GM23338 (cell line): ENCODE measurements around the gene ARHGAP30. TPM values are rescaled to one million over a fixed set of nuclear protein-coding genes. Genes with fewer than 3 reads are reported as not detected.

Experiments used
- ATAC-seq: fragments of 200-7000 bp; cut with Tn5 transposase; 3 replicates; pipeline ENCODE4 v1.9.1; 2020
- DNase-seq: peaks from one replicate; pipeline ENCODE4 v3.0.0-alpha.2; 2015; ENCODE audit warnings: low spot score
- H2AFZ ChIP-seq: fragments of 200-600 bp; sonication (generic); 2 replicates; pipeline ENCODE4 v1.8.0; 2016; ENCODE audit warnings: antibody characterized with exemption, mild to moderate bottlenecking, moderate library complexity
- H3F3A ChIP-seq: fragments of 200-600 bp; sonication (generic); replicated peaks from 2 replicates; pipeline ENCODE4 v1.8.0; 2017; ENCODE audit warnings: antibody characterized with exemption, mixed run types, low read depth
- H3K27ac ChIP-seq: fragments of 200-600 bp; sonication (generic); 2 replicates; pipeline ENCODE4 v1.6.1; 2016; ENCODE audit warnings: low read depth
- H3K27me3 ChIP-seq: fragments of 200-600 bp; sonication (generic); 2 replicates; pipeline ENCODE4 v1.8.0; 2016; ENCODE audit warnings: mild to moderate bottlenecking, mixed run types, moderate library complexity; ENCODE audit not compliant: insufficient read depth
- H3K36me3 ChIP-seq: fragments of 200-600 bp; sonication (generic); 2 replicates; pipeline ENCODE4 v1.8.0; 2016; ENCODE audit warnings: mild to moderate bottlenecking; ENCODE audit not compliant: insufficient read depth
- H3K4me1 ChIP-seq: fragments of 200-600 bp; sonication (generic); 2 replicates; pipeline ENCODE4 v1.8.0; 2016; ENCODE audit warnings: mild to moderate bottlenecking, moderate library complexity; ENCODE audit not compliant: insufficient read depth
- H3K4me2 ChIP-seq: fragments of 200-600 bp; sonication (generic); 2 replicates; pipeline ENCODE4 v1.7.1; 2017; ENCODE audit warnings: mixed run types
- H3K4me3 ChIP-seq: fragments of 200-600 bp; sonication (generic); 2 replicates; pipeline ENCODE4 v1.6.1; 2016; ENCODE audit warnings: mixed run types
- H3K79me2 ChIP-seq: fragments of 200-600 bp; sonication (generic); replicated peaks from 2 replicates; pipeline ENCODE4 v1.8.0; 2017; ENCODE audit warnings: mild to moderate bottlenecking; ENCODE audit not compliant: insufficient read depth
- H3K9me2 ChIP-seq: fragments of 200-600 bp; sonication (generic); 2 replicates; pipeline ENCODE4 v1.8.0; 2017; ENCODE audit not compliant: insufficient read depth
- H4K20me1 ChIP-seq: fragments of 200-600 bp; sonication (generic); replicated peaks from 2 replicates; pipeline ENCODE4 v1.8.0; 2017; ENCODE audit warnings: mild to moderate bottlenecking; ENCODE audit not compliant: insufficient read depth
- H3K27ac Mint-ChIP-seq: 2 replicates; pipeline ENCODE4 v1.8.0; 2020; ENCODE audit warnings: inconsistent platforms, mild to moderate bottlenecking, moderate library complexity, mixed read lengths
- H3K27me3 Mint-ChIP-seq: 3 replicates; pipeline ENCODE4 v1.8.0; 2022; ENCODE audit warnings: low read depth, mild to moderate bottlenecking, moderate library complexity, mixed read lengths, inconsistent platforms; ENCODE audit not compliant: insufficient read depth, poor library complexity
- H3K36me3 Mint-ChIP-seq: 3 replicates; pipeline ENCODE4 v1.8.0; 2021; ENCODE audit warnings: low read depth, mild to moderate bottlenecking, inconsistent platforms, moderate library complexity, mixed read lengths
- H3K4me1 Mint-ChIP-seq: 3 replicates; pipeline ENCODE4 v1.8.0; 2020; ENCODE audit warnings: mild to moderate bottlenecking, inconsistent platforms, mixed read lengths
- H3K4me3 Mint-ChIP-seq: 3 replicates; pipeline ENCODE4 v1.8.0; 2021; ENCODE audit warnings: moderate library complexity, mild to moderate bottlenecking, inconsistent platforms, mixed read lengths
- H3K9me3 Mint-ChIP-seq: 3 replicates; pipeline ENCODE4 v1.8.0; 2020; ENCODE audit warnings: moderate library complexity, mild to moderate bottlenecking, inconsistent platforms, mixed read lengths
- EZH2phosphoT487 ChIP-seq: fragments of 200-600 bp; sonication (generic); IDR thresholded peaks from one replicate; pipeline ENCODE4 v1.8.1; 2018; ENCODE audit warnings: antibody characterized with exemption; ENCODE audit not compliant: unreplicated experiment
- JUNB ChIP-seq: IDR thresholded peaks from one replicate; pipeline ENCODE4 v1.6.1; 2016; ENCODE audit warnings: antibody characterized with exemption; ENCODE audit not compliant: unreplicated experiment
- STAT1 ChIP-seq: IDR thresholded peaks from one replicate; pipeline ENCODE4 v1.6.1; 2016; ENCODE audit warnings: antibody characterized with exemption; ENCODE audit not compliant: unreplicated experiment
- polyA plus RNA-seq: library from polyadenylated mRNA; unstranded; fragments of >200 nt; fragmentation: Nextera tagmentation; extraction: Ambion mirVana; gene quantifications from 2 replicates; pipeline ENCODE4 v1.2.1, GENCODE V29; 2016
- total RNA-seq: library from RNA; depleted of rRNA; stranded (reverse); fragments of >200 nt; shearing (Covaris generic); gene quantifications from 2 replicates; pipeline ENCODE4 v1.2.3, GENCODE V29; 2014
- TF ChIP-seq, protein P1 (sequence below): fragments of 250-450 bp; sonication (Bioruptor Pico); IDR thresholded peaks from 2 replicates; pipeline ENCODE4 v1.5.0; 2020; ENCODE audit warnings: mild to moderate bottlenecking, moderate library complexity
- TF ChIP-seq, protein P2 (sequence below): IDR thresholded peaks from one replicate; pipeline ENCODE4 v1.6.1; 2018; ENCODE audit warnings: antibody characterized with exemption; ENCODE audit not compliant: unreplicated experiment
- TF ChIP-seq, protein P3 (sequence below): IDR thresholded peaks from 2 replicates; pipeline ENCODE4 v1.6.1; 2016; ENCODE audit warnings: antibody characterized with exemption

ARHGAP30 gene
- total and polyA plus RNA-seq, 2 experiments from 2014 or later: 0.45 TPM; not detected in 1

DNA sequence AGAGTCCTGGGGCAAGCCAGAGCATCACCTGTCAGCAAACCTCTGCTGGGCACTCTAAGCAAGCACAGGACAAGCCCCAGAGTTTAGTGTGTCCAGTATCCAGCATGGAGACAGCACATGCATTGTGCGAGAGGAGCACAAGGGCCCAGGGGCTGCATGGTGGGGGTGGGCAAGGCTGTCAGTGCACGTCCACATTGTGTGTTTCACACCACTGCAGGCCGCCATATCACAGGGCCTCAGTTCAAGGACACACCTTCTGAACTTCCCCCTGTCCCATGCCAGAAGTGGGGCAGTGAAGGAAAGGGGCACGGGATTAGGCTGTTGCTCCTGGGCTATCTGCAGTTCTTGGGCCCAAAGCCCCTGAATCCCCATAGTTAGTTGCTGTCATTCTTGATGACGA, 30.1 kb downstream of the ARHGAP30 start (continued):
- TF ChIP-seq, protein P1, sequence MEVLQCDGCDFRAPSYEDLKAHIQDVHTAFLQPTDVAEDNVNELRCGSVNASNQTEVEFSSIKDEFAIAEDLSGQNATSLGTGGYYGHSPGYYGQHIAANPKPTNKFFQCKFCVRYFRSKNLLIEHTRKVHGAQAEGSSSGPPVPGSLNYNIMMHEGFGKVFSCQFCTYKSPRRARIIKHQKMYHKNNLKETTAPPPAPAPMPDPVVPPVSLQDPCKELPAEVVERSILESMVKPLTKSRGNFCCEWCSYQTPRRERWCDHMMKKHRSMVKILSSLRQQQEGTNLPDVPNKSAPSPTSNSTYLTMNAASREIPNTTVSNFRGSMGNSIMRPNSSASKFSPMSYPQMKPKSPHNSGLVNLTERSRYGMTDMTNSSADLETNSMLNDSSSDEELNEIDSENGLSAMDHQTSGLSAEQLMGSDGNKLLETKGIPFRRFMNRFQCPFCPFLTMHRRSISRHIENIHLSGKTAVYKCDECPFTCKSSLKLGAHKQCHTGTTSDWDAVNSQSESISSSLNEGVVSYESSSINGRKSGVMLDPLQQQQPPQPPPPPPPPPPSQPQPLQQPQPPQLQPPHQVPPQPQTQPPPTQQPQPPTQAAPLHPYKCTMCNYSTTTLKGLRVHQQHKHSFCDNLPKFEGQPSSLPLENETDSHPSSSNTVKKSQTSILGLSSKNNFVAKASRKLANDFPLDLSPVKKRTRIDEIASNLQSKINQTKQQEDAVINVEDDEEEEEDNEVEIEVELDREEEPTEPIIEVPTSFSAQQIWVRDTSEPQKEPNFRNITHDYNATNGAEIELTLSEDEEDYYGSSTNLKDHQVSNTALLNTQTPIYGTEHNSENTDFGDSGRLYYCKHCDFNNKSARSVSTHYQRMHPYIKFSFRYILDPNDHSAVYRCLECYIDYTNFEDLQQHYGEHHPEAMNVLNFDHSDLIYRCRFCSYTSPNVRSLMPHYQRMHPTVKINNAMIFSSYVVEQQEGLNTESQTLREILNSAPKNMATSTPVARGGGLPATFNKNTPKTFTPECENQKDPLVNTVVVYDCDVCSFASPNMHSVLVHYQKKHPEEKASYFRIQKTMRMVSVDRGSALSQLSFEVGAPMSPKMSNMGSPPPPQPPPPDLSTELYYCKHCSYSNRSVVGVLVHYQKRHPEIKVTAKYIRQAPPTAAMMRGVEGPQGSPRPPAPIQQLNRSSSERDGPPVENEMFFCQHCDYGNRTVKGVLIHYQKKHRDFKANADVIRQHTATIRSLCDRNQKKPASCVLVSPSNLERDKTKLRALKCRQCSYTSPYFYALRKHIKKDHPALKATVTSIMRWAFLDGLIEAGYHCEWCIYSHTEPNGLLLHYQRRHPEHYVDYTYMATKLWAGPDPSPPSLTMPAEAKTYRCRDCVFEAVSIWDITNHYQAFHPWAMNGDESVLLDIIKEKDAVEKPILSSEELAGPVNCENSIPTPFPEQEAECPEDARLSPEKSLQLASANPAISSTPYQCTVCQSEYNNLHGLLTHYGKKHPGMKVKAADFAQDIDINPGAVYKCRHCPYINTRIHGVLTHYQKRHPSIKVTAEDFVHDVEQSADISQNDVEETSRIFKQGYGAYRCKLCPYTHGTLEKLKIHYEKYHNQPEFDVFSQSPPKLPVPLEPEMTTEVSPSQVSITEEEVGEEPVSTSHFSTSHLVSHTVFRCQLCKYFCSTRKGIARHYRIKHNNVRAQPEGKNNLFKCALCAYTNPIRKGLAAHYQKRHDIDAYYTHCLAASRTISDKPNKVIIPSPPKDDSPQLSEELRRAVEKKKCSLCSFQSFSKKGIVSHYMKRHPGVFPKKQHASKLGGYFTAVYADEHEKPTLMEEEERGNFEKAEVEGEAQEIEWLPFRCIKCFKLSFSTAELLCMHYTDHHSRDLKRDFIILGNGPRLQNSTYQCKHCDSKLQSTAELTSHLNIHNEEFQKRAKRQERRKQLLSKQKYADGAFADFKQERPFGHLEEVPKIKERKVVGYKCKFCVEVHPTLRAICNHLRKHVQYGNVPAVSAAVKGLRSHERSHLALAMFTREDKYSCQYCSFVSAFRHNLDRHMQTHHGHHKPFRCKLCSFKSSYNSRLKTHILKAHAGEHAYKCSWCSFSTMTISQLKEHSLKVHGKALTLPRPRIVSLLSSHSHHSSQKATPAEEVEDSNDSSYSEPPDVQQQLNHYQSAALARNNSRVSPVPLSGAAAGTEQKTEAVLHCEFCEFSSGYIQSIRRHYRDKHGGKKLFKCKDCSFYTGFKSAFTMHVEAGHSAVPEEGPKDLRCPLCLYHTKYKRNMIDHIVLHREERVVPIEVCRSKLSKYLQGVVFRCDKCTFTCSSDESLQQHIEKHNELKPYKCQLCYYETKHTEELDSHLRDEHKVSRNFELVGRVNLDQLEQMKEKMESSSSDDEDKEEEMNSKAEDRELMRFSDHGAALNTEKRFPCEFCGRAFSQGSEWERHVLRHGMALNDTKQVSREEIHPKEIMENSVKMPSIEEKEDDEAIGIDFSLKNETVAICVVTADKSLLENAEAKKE: no peak
- TF ChIP-seq, protein P2, sequence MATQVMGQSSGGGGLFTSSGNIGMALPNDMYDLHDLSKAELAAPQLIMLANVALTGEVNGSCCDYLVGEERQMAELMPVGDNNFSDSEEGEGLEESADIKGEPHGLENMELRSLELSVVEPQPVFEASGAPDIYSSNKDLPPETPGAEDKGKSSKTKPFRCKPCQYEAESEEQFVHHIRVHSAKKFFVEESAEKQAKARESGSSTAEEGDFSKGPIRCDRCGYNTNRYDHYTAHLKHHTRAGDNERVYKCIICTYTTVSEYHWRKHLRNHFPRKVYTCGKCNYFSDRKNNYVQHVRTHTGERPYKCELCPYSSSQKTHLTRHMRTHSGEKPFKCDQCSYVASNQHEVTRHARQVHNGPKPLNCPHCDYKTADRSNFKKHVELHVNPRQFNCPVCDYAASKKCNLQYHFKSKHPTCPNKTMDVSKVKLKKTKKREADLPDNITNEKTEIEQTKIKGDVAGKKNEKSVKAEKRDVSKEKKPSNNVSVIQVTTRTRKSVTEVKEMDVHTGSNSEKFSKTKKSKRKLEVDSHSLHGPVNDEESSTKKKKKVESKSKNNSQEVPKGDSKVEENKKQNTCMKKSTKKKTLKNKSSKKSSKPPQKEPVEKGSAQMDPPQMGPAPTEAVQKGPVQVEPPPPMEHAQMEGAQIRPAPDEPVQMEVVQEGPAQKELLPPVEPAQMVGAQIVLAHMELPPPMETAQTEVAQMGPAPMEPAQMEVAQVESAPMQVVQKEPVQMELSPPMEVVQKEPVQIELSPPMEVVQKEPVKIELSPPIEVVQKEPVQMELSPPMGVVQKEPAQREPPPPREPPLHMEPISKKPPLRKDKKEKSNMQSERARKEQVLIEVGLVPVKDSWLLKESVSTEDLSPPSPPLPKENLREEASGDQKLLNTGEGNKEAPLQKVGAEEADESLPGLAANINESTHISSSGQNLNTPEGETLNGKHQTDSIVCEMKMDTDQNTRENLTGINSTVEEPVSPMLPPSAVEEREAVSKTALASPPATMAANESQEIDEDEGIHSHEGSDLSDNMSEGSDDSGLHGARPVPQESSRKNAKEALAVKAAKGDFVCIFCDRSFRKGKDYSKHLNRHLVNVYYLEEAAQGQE: no peak

DNA sequence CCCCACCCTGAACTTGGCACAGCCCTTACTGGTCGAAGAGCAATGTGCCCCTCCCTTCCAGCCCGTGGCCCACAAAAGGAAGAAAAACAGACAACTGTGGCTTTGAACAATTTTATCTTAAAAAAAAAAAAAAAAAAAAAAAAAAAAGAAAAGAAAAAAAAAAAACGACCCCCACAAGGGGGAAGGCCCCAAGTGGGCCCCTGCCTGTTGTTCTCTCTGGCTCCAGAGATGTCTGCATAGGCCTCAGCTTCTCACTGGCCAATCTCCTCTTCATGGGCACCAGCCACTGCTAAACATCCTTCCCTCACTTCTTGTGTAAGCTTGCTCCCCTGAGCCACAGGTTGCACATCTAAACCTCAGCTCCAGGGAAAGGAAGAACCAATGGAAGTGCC, 30.5 kb downstream of the ARHGAP30 start:
- H3K27ac Mint-ChIP-seq: peak overlapping the region; percentile 96
- Histone ChIP-seq H3K4me2 (peak overlapping the region; percentile 96), H3K36me3 (peaks cover 19% of the 10 kb centered on the region), H3K9me2 (no peaks in the 10 kb centered on the region), H3K79me2 (peaks cover 34% of the 10 kb centered on the region), H3K27me3 (no peaks in the 10 kb centered on the region), H3K27ac (peak overlapping the region; percentile 74), H4K20me1 (no peaks in the 10 kb centered on the region; the same call in 1 of the 2 replicates), H2AFZ (no peak overlapping the region), H3K4me3 (peak overlapping the region; percentile 98), H3F3A (peaks cover 46% of the 10 kb centered on the region), H3K4me1 (peaks cover 35% of the 10 kb centered on the region)
- TF ChIP-seq JUNB (no peak), EZH2phosphoT487 (no peak), STAT1 (no peak)
- TF ChIP-seq, protein P3, sequence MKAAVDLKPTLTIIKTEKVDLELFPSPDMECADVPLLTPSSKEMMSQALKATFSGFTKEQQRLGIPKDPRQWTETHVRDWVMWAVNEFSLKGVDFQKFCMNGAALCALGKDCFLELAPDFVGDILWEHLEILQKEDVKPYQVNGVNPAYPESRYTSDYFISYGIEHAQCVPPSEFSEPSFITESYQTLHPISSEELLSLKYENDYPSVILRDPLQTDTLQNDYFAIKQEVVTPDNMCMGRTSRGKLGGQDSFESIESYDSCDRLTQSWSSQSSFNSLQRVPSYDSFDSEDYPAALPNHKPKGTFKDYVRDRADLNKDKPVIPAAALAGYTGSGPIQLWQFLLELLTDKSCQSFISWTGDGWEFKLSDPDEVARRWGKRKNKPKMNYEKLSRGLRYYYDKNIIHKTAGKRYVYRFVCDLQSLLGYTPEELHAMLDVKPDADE: no peak
- H3K27me3 Mint-ChIP-seq: peaks cover 8% of the 10 kb centered on the region
- no peak for DNase-seq
- H3K36me3 Mint-ChIP-seq: peaks cover 43% of the 10 kb centered on the region
- no peaks in the 10 kb centered on the region; the same call in 2 of the 3 replicates for H3K9me3 Mint-ChIP-seq
- H3K4me3 Mint-ChIP-seq: peak overlapping the region; percentile 89
- no peak for ATAC-seq
- peaks cover 45% of the 10 kb centered on the region for H3K4me1 Mint-ChIP-seq
